Epithelial cell of proximal tubule (primary cell): ENCODE data around the gene PDS5B. TPM values are rescaled to one million over a fixed set of nuclear protein-coding genes. Genes with fewer than 3 reads are reported as not detected.
"Not testable (repeated sequence)": the region's sequence is repeated elsewhere in the genome, so short reads cannot be mapped to it uniquely, and the experiment has no call there.

ENCODE experiments used
- DNase-seq: peaks from one replicate; pipeline ENCODE4 v3.0.0-alpha.2; 2011; ENCODE audit warnings: low read depth
- H3K4me3 ChIP-seq: 2 replicates; pipeline ENCODE4 v1.5.1; 2011; ENCODE audit warnings: low read depth, mild to moderate bottlenecking, low read length
- CTCF ChIP-seq: conservative IDR thresholded peaks from 2 replicates; pipeline ENCODE4 v1.5.1; 2012; ENCODE audit warnings: low read depth, mild to moderate bottlenecking, low read length
- total RNA-seq: library from RNA; depleted of rRNA; stranded (reverse); fragments of >200 nt; gene quantifications from 2 replicates; pipeline ENCODE4 v1.2.3, GENCODE V29; 2015

PDS5B gene
- total RNA-seq, 1 donor from 2014 or later, result 13.9 TPM

- DNase-seq, result no peak
- no peak overlapping the region for H3K4me3 ChIP-seq
- no peak for TF ChIP-seq CTCF
These were observed 41.2 kb upstream of the PDS5B start for GRCh38 chr13:32545083-32545482.

- no peak for TF ChIP-seq CTCF
- DNase-seq, result no peak
- no peak overlapping the region for H3K4me3 ChIP-seq
These were observed 37.4 kb upstream of the PDS5B start for GRCh38 chr13:32548837-32549236.

GRCh38 chr13:32549788-32550187 lies 36.5 kb upstream of the PDS5B start:
- no peak overlapping the region for H3K4me3 ChIP-seq
- DNase-seq, result no peak
- no peak for TF ChIP-seq CTCF

GRCh38 chr13:32553720-32554119 lies 32.5 kb upstream of the PDS5B start:
- DNase-seq, result no peak
- TF ChIP-seq CTCF, result no peak
- no peak overlapping the region for H3K4me3 ChIP-seq

- H3K4me3 ChIP-seq, result no peak overlapping the region
- no peak for DNase-seq
- TF ChIP-seq CTCF, result no peak
These were observed 30.6 kb upstream of the PDS5B start for GRCh38 chr13:32555613-32556012.

- H3K4me3 ChIP-seq, DNase-seq: not testable (repeated sequence)
These were observed 25.4 kb upstream of the PDS5B start for GRCh38 chr13:32560842-32561241.

- not testable (repeated sequence) for DNase-seq, H3K4me3 ChIP-seq
These were observed 10.6 kb upstream of the PDS5B start for GRCh38 chr13:32575687-32576086.

GRCh38 chr13:32577032-32577431 lies 9.2 kb upstream of the PDS5B start:
- no peak overlapping the region for H3K4me3 ChIP-seq
- no peak for TF ChIP-seq CTCF
- no peak for DNase-seq
